ENCODE data around the gene SYP. TPM values are rescaled to one million over a fixed set of nuclear protein-coding genes. Genes with fewer than 3 reads are reported as not detected.

Gene SYP
- total RNA-seq, 1 donor from 2014 or later, result 1.00 TPM

GRCh38 chrX:49221868-49222267 lies 21.9 kb upstream of the SYP start:
- no peak for DNase-seq (ENCODE audit: low spot score)

GRCh38 chrX:49220100-49220499 lies 20.1 kb upstream of the SYP start:
- no peak for DNase-seq (ENCODE audit: low spot score)

GRCh38 chrX:49214996-49215526 lies 15.1 kb upstream of the SYP start:
- no peak for DNase-seq (ENCODE audit: low spot score)

GRCh38 chrX:49214416-49214815 lies 14.4 kb upstream of the SYP start:
- no peak for DNase-seq (ENCODE audit: low spot score)

GRCh38 chrX:49212861-49213260 lies 12.9 kb upstream of the SYP start:
- DNase-seq (ENCODE audit: low spot score), result no peak

GRCh38 chrX:49212209-49212608 lies 12.2 kb upstream of the SYP start:
- DNase-seq (ENCODE audit: low spot score), result no peak

- no peak for DNase-seq (ENCODE audit: low spot score)
Observed at GRCh38 chrX:49211074-49211473, 11.1 kb upstream of the SYP start.

- no peak for DNase-seq (ENCODE audit: low spot score)
Observed at GRCh38 chrX:49210406-49210805, 10.4 kb upstream of the SYP start.

GRCh38 chrX:49209434-49210251 lies 9.7 kb upstream of the SYP start:
- DNase-seq (ENCODE audit: low spot score), result no peak

GRCh38 chrX:49208399-49208798 lies 8.4 kb upstream of the SYP start:
- DNase-seq (ENCODE audit: low spot score), result no peak

- DNase-seq (ENCODE audit: low spot score), result no peak
Observed at GRCh38 chrX:49206543-49206942, 6.5 kb upstream of the SYP start.

- DNase-seq (ENCODE audit: low spot score), result no peak
Observed at GRCh38 chrX:49205443-49205842, 5.5 kb upstream of the SYP start.

GRCh38 chrX:49204709-49205108 lies 4.7 kb upstream of the SYP start:
- no peak for DNase-seq (ENCODE audit: low spot score)

- no peak for DNase-seq (ENCODE audit: low spot score)
Observed at GRCh38 chrX:49204017-49204416, 4.0 kb upstream of the SYP start.

- no peak for DNase-seq (ENCODE audit: low spot score)
Observed at GRCh38 chrX:49203536-49203935, 3.5 kb upstream of the SYP start.

- DNase-seq (ENCODE audit: low spot score), result no peak
Observed at GRCh38 chrX:49202022-49202421, 2.0 kb upstream of the SYP start.

GRCh38 chrX:49199315-49199595 lies 738 bp downstream of the SYP start:
- no peak for DNase-seq (ENCODE audit: low spot score)

GRCh38 chrX:49198540-49199314 lies 1.3 kb downstream of the SYP start:
- no peak for DNase-seq (ENCODE audit: low spot score)

- no peak for DNase-seq (ENCODE audit: low spot score)
Observed at GRCh38 chrX:49197543-49198087, 2.4 kb downstream of the SYP start.

- no peak for DNase-seq (ENCODE audit: low spot score)
Observed at GRCh38 chrX:49193542-49193964, 6.4 kb downstream of the SYP start.

- DNase-seq (ENCODE audit: low spot score), result no peak
Observed at GRCh38 chrX:49192722-49193328, 7.2 kb downstream of the SYP start.

GRCh38 chrX:49191574-49192011 lies 8.4 kb downstream of the SYP start:
- DNase-seq (ENCODE audit: low spot score), result no peak

Measured in mesenteric fat pad (tissue), 1 donor.